DMS114 treated with DMSO at 0.1 percent for 48 hours (cell line): ENCODE measurements around the gene GDF15.
"Not testable (repeated sequence)": the region's sequence is repeated elsewhere in the genome, so short reads cannot be mapped to it uniquely, and the experiment has no call there.

Source experiments
- DNase-seq: peaks from one replicate; lab custom pipeline; 2025; ENCODE audit not compliant: unreplicated experiment; lab: John Stamatoyannopoulos, UW

Gene GDF15, protein sequence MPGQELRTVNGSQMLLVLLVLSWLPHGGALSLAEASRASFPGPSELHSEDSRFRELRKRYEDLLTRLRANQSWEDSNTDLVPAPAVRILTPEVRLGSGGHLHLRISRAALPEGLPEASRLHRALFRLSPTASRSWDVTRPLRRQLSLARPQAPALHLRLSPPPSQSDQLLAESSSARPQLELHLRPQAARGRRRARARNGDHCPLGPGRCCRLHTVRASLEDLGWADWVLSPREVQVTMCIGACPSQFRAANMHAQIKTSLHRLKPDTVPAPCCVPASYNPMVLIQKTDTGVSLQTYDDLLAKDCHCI

DNA sequence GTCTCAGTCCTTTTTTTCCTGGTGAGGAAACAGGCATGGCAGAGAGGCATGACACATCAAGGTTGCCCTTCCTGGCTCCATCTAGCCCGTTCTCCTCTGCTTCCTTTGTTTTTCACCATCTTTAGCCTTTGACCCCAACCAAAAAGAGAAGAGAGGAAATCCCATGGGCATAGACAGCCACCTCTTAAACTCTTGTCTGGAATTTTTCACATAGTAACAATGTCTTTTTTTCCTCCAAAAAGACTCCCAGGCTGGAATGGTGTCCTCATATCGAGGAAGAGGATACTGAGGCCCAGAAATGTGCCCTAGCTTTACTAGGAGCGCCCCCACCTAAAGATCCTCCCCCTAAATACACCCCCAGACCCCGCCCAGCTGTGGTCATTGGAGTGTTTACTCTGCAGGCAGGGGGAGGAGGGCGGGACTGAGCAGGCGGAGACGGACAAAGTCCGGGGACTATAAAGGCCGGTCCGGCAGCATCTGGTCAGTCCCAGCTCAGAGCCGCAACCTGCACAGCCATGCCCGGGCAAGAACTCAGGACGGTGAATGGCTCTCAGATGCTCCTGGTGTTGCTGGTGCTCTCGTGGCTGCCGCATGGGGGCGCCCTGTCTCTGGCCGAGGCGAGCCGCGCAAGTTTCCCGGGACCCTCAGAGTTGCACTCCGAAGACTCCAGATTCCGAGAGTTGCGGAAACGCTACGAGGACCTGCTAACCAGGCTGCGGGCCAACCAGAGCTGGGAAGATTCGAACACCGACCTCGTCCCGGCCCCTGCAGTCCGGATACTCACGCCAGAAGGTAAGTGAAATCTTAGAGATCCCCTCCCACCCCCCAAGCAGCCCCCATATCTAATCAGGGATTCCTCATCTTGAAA is at the start of gene GDF15:
Gene GDF15 (plus strand): TSS at position 484 of the 868 bp plus-strand sequence. CDS start 32 bp downstream, at position 516.
- DNase-seq: no peak

DNA sequence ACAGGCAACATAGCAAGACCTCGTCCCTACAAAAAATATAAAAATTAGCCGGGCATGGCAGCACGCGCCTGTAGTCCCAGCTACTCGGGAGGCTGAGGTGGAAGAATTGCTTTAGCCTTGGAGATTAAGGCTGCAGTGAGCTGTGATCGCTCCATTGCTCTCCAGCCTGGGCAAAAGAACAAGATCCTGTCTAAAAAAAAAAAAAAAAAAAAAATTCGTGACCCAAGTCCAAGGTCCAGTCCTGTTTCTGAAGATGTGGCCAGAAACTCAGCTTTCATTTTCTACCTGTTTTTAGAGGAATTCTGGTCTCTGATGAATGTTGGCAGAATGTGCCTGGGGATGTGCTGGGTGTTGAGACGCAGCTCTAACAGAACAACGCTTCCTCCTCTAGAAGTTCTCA is 47.4 kb upstream of the GDF15 start:
- DNase-seq: no peak

DNA sequence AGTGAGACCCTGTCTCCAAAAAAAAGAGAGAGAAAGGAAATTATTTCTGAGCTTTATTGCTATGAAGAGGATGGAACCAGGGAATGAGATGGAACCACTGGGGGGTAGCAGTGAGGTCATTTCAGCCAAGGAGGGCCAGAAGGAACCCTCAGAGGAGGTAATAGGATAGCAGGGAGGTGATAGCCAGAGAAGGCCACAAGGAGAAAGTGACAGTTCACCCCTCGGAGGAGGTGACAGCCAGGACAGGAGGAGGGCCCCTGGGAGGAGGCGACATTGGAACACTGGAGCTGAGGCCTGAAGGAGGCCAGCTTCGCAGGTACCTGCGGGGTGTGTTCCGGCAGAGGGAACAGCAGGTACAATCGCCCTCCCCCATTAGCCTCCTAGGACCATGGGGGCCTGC is 46.2 kb upstream of the GDF15 start:
- peak; percentile 21 for DNase-seq

DNA sequence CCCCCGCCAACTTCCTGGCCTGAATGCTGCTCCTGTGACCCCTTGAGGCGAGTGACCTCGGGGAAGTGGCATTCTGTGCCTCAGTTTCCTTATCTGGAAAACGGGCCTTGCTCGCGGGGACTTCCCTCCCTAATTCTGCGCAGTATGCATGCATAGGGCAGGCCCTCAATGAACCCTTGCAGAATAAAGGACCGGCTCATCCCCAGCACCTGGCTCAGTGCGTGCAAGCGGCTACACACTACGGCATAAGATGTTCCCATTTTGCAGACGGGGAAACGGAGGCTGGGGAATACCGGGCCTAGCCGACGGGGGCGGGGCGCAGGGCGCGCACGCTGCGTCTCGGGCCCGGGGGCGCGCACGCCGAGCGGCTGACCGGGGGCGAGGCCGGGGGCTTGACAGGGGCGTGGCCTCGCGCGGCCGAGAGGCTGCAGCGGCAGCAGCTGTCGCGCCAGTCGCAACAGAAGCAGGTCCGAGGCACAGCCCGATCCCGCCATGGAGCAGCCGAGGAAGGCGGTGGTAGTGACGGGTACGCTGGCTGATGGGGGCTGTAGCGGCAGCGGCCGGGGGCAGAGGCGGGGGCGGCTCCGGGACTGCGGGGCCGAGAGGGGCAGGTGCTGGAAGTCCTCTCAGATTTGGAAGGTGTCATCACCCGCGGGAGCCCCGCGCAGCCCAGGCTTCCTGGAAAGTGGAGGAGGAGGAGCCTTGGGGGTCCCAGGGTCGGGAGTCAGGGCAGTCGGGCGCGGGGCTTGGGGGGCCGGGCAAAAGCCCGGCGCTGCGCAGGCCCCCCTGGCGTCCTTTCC is 45.6 kb upstream of the GDF15 start, which contains the start of gene PGPEP1:
Gene PGPEP1 (plus strand): TSS at position 409 of the 800 bp plus-strand sequence. CDS start 84 bp downstream, at position 493.
- peak; percentile 39 for DNase-seq

DNA sequence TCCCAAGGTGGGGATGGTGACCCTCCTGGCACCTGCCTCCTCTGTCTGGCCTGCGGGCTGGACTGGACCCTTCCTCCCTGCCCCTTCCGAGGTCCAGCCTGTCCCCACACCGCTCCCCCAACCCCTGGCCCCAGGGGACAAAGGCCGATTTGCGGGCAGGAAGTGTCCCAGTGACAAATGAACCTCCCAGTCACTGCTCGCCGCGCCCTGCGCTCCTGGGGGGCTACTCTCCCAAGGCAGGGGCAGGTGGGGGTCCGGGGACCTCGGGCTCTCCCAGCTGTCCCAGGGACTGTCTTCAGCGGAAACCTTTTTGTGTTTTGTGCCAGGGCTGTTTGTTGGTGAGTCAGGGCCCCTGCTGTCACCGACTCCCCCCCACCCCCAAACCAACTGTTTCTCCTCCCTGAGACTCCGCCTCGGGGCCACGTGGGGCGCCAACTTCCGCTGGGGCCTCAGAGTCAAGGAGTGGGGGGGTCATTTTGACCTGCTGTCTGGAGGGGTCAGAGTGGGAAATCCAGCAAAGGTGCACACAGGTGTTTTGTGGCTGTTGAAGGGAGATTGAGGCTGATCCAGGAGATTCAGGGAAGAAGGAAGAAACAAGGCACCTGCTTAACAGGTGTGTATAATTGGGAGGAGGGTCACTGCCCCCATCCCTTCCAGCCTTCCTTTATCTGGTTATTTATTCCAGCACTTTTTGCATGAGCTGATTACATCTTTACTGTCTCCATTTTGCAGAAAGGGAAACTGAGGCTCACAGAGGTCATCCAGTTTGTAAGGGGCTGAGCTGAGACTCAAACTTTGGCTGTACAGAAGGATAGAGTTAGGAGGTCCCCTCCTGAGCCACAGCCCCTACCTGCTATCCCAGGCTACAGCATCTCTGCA is 44.7 kb upstream of the GDF15 start:
- no peak for DNase-seq

DNA sequence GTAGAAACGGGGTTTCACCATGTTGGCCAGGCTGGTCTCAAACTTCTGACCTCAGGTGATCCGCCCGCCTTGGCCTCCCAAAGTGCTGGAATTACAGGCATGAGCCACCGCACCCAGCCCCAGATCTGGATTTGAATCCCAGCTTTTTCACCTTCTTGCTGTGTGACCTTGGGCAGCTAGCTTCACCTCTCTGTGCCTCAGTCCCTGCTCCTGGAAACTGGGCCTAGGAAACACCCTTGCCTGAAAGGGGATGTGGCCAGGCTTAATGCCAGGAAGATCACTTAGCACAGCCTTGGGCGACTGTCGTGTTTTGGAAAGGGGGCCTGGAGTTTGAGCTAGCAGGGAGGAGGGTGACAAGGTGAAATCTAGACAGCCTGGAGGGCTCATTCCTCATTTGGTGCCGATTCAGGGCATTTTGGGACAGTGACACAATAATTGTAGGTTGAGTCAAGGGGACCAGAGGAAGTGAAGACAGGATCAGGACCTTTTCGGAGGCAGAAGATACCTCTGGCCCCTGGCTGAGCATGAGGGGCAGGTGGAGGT is 43.8 kb upstream of the GDF15 start:
- DNase-seq: no peak

DNA sequence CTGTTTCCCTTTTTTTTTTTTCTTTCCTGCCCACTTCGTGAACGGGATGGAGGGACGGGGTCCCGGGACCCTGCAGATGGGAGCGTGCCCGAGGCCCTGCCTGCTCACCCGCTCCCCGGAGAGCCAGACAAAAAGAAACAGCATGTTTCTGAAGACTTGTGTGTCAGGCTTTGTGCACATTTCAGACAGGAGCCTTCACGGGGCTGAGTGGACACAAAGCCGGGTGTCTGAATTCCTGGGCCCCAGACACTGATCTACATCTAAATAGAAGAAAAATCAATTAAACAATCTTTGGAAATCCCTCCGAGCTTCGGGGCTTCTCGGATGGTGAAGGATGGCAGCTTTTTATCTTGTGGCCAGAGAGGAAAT is 41.4 kb upstream of the GDF15 start:
- DNase-seq: no peak

DNA sequence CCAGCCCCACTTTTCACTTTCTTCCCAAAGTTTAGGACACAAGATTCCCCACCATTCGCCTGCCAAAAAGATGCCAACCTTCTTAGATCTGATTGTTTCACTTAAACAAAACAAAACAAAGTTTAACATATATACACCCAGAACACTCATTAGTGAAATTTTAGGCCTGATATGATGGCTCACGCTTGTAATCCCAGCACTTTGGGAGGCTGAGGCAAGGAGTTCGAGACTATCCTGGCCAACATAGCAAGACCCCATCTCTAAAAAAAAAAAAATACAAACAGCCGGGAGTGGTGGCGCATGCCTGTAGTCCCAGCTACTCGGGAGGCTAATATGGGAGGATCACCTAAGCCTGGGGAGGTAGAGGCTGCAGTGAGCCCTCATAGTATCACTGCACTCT is 40.7 kb upstream of the GDF15 start:
- DNase-seq: no peak

DNA sequence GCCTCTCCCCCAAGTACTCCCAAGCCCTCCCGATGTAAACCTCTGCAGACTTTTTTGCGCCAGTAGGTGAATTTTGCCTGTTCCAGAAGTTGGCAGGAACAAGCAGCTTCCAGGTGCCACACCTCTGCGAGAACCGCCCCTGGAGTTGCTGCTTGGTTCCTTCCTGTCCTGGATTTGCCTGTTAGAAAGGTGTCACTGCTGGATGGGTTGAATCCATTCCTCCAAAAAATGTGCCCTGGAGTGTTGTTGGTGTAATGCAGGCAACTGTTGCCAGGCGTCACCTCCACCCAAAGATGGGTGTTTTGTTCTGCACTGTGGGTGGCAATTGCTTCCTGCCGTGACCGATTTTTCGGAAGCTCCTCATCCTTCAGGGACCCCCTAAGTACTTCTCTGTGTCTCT is 39.9 kb upstream of the GDF15 start:
- DNase-seq: no peak

DNA sequence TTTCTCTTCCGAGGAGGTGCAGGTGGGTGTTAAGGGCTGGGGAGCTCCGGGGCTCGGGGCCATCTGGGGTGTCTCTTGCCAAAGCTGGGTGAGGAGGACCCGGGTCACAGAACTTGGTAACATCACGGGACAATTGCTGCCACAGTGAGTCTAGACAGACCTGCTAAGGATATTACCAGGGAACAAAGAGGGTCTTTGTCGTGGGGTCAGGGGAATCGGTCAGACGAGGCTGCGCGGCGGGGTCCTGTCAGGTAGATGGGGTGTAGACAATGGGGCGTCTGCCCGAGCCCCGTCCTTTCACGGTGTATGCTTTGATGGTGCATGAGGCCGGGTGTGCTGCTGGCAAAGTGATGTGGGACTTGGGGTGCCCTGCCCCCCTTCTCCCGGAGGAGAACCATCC is 37.8 kb upstream of the GDF15 start:
- DNase-seq: no peak

DNA sequence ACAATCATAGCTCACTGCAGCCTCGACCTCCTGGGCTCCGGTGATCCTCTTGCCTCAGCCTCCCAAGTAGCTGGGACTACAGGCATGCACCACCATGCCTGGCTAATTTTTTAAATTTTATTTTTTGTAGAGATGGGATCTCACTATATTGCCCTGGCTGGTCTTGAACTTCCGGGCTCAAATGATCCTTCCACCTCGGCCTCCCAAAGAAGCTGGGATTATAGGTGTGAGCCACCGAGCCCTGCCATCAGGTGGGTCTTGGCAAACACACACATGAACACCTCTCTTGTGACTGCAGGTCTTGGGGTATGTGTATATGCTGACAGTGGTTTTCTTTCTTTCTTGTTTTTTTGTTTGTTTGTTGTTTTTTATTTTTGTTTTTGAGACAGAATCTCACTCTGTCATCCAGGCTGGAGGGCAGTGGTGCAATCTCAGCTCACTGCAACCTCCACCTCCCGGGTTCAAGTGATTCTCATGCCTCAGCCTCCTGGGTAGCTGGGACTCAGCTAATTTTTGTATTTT is 37.1 kb upstream of the GDF15 start:
- not testable (repeated sequence) for DNase-seq

DNA sequence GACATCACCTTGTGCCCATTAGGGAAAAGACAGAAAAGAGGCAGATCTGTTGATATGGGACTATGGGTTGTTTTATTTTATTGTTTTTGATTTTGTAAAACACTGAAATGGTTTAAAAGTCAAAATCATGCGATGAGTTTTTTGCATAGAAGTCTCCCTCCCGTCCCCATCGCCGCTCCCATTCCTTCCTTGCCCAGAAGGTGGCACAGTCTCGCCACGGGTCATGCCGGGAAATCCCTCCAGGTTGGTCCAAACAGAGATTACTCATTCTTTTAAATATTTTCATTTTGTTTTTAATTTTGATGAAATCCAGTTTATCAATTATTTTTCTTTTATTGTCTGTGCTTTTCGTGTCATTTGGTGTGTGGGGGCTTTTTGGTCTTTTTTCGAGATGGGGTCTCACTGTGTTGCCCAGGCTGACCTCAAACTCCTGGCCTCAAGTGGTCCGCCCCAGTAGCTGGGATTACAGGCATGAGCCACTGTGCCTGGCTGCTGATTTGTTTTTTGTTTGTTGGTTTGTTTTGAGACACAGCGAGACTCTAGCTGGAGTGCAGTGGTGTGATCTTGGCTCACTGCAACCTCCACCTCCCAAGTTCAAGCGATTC is 36.3 kb upstream of the GDF15 start:
- DNase-seq: peak; percentile 26

DNA sequence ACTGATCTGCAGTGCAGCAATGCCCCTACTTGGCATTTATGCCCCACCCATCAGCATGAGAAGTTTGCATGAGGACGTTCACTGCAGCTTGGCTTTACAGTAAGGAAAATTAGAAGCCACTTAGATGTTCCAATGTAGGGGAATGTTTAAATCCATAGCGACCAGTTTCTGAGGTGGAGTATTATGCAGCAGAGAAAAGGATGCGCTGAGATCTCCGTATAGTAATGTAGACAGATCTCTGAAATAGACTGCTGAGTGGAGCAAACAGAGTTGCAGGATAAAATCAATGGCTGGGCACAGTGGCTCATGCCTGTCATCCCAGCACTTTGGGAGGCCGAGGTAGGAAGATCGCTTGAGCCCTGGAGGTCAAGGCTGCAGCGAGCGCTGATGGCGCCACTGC is 35.5 kb upstream of the GDF15 start:
- DNase-seq: no peak

DNA sequence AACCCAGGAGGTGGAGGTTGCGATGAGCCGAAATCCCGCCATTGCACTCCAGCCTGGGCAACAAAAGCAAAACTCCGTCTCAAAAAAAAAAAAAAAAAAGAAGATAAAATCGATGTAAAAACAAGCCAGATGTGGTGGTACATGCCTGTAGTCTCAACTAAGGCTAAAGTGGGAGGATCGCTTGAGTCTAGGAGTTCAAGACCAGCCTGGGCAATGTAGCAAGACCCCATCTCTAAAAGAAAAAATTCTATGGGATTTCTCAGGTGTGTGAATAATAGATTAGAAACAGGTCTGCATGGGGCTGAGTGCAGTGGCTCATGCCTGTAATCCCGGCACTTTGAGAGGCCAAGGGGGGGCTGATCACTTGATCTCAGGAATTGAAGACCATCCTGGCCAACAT is 34.4 kb upstream of the GDF15 start:
- no peak for DNase-seq

DNA sequence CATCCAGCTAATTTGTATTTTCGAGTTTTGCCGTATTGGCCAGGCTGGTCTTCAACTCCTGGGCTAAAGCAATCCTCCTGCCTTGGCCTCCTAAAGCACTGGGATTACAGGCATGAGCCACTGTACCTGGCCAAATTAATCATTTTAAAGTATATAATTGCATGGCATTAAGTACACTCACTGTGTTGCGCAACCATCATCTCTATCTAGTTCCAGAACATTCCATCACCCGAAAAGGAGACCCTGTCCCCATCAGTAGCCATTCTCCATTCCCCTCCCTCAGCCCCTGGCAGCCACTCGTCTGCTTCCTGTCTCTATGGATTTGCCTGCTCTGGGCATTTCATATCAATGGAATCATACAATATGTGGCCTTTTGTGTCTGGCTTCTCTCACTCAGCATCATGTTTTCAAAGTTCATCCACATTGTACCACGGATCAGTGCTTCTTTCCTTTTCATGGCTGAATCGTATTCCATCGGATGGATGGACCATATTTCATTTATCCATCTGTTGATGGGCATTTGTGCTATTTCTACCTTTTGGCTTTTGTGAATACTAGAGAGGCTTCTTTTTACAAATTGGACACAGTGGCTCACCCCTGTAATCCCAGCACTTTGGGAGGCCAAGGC is 32.5 kb upstream of the GDF15 start:
- no peak for DNase-seq

DNA sequence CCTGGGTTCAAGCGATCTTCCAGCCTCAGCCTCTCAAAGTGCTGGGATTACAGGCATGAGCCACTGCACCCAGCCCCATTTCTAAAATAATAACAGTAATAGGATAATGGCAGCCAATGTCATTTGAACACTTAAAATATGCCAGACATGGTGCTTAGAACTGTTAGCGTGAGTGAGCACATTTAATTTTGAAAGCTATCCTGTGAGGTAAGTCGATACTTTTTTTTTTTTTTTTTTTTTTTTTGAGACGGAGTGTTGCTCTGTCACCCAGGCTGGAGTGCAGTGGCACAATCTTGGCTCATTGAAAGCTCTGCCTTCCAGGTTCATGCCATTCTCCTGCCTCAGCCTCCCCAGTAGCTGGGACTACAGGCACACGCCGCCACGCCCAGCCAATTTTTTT is 31.2 kb upstream of the GDF15 start:
- DNase-seq: not testable (repeated sequence)

DNA sequence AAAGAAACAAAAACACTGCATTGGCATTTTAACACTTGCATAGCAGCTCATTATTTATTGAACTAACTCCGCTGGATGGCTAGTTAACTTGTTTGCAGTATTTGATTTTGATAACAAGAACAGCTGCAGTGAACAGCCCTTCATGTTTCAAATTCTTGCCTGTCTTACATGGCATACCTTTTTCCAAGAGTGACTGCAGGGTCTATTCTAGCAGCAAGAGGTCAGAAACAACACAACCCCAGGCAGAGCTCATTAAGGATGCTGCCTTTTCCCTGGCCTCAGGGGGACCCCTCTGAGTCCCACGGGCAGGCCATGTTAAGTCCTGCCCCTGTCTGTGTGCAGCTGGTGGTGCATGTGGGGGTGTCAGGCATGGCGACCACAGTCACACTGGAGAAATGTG is 28.9 kb upstream of the GDF15 start:
- DNase-seq: no peak

DNA sequence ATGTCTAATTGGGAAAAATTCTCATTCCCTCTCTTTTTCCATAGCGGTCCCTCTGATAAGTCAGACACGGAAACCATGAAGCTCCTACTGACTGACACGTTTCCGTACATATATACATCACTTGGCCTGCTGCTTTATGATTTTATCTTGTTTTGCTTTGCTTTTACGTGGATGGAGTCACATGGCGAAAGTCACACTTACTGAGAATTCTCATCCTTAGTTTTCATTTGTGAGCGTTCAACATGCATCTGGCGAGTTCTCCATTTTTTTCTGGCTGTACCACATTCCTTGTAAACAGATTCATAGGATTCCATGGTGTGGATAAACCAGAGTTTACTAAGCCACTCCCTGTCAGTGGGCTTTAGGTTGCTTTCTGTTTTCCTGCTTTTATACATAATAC is 24.3 kb upstream of the GDF15 start:
- DNase-seq: no peak

DNA sequence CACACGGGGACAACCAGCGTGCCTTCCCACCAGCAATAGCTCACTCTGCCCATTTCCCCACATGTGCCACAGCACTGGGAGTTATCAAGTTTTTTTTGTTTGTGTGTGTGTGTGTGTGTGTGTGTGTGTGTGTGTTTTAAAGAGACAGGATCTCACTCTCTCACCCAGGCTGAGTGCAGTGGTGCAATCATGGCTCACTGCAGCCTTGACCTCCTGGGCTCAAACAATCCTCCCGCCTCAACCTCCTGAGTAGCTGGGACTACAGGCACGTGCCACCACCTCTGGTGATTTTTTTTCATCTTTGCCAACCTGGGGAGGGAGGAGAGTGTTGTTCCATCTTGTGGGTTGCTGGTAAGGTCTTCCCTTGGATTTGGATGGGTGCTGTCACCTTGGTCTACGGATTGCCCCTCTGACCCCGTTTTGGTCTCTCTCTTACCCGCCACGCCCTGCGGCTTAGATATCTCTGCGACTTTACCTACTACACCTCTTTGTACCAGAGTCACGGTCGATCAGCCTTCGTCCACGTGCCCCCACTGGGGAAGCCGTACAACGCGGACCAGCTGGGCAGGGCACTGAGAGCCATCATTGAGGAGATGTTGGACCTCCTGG is 22.9 kb upstream of the GDF15 start:
- no peak for DNase-seq
